Small intestine (tissue), 7 donors: Measurements from ENCODE around the gene STAP2. TPM values are rescaled to one million over a fixed set of nuclear protein-coding genes. Genes with fewer than 3 reads are reported as not detected.

Experiments
- DNase-seq, 2 donors: peaks; one replicate each; pipeline versions ENCODE4 v3.0.0 to v3.0.0-alpha.2; 2013
- FAIRE-seq: peaks from 2 replicates; lab custom pipeline; 2012; peaks lifted over from hg19 to GRCh38; lab: Jason Lieb, UNC
- H3K27ac ChIP-seq, 3 donors: one replicate each; pipeline ENCODE4 v1.5.1; 2013; ENCODE audit warnings: low read length in 2 of 3, mild to moderate bottlenecking in 2 of 3, control low read depth in 1 of 3, inconsistent platforms in 1 of 3, low read depth in 1 of 3, moderate library complexity in 1 of 3
- H3K27me3 ChIP-seq, 3 donors: one replicate each; pipeline ENCODE4 v1.6.1; 2013; ENCODE audit warnings: low read length in 3 of 3, inconsistent platforms in 1 of 3; ENCODE audit not compliant: control insufficient read depth in 3 of 3, insufficient read depth in 3 of 3
- H3K36me3 ChIP-seq, 3 donors: one replicate each; pipeline ENCODE4 v1.6.1; 2013; ENCODE audit warnings: low read length in 3 of 3, inconsistent platforms in 1 of 3, low read depth in 1 of 3, mild to moderate bottlenecking in 1 of 3, moderate library complexity in 1 of 3; ENCODE audit not compliant: control insufficient read depth in 3 of 3, insufficient read depth in 2 of 3
- H3K4me1 ChIP-seq, 3 donors: one replicate each; pipeline ENCODE4 v1.6.1; 2013; ENCODE audit warnings: low read length in 2 of 3, inconsistent platforms in 1 of 3, low read depth in 1 of 3, mild to moderate bottlenecking in 1 of 3, moderate library complexity in 1 of 3; ENCODE audit not compliant: control insufficient read depth in 3 of 3, insufficient read depth in 2 of 3
- H3K4me3 ChIP-seq, 3 donors: one replicate each; pipeline ENCODE4 v1.5.1; 2013; ENCODE audit warnings: low read length in 3 of 3, control low read depth in 1 of 3, inconsistent platforms in 1 of 3, low read depth in 1 of 3, mild to moderate bottlenecking in 1 of 3, moderate library complexity in 1 of 3
- H3K9me3 ChIP-seq, 2 donors: one replicate each; pipeline ENCODE4 v1.6.1; 2013; ENCODE audit warnings: low read depth in 1 of 2, low read length in 1 of 2; ENCODE audit not compliant: control insufficient read depth in 2 of 2, insufficient read depth in 1 of 2
- WGBS, 3 donors: extraction: QIAGEN DNeasy Blood & Tissue Kit; methylation state at CpG; one replicate each; pipeline ENCODE4 v1.1.7; 2013; 5-methylcytosine and 5-hydroxymethylcytosine counted together
- polyA plus RNA-seq, 4 donors: library from polyadenylated mRNA; stranded (reverse) in 3 of 4; unstranded in 1 of 4; fragments of 200-250 nt in 3 of 4; fragments of 120-200 nt in 1 of 4; gene quantifications; one replicate each; pipeline versions ENCODE4 v1.2.1 to v1.2.3, GENCODE V29; 2013
- donor health status: healthy with polysubstance abuse.
- donor health status: control.
- donor health status: control.
- donor health status: Bipolar disorder and iron deficiency.
- donor health status: healthy.

Gene STAP2
- polyA plus RNA-seq, 4 donors: 75.5 to 261 (median 140) TPM

- FAIRE-seq (no peak), DNase-seq (peak in 1 of 2 donors; percentile 72)
- H3K4me3 ChIP-seq: no peak overlapping the region
- no peaks in the 10 kb centered on the region for H3K27me3 ChIP-seq
- no peaks in the 10 kb centered on the region for H3K9me3 ChIP-seq
- H3K36me3 ChIP-seq: peaks cover 0 to 78% (median 0%) of the 10 kb centered on the region in 3 donors
- peaks cover 5 to 77% (median 20%) of the 10 kb centered on the region in 3 donors for H3K4me1 ChIP-seq
- WGBS, 3 donors: 65 to 84% (median 74%) methylated on average over 23 of the region's 23 CpGs
- peak overlapping the region; percentile 6 to 87 (median 68) for H3K27ac ChIP-seq
Observed at GRCh38 chr19:4376991-4377781, 38.6 kb upstream of the STAP2 start.

GRCh38 chr19:4376671-4376990 is 38.0 kb upstream of the STAP2 start:
- 75 to 92% (median 88%) methylated on average over 10 of the region's 10 CpGs for WGBS, 3 donors
- H3K27ac ChIP-seq: peak overlapping the region; percentile 18 to 87 (median 87)
- H3K4me1 ChIP-seq: peaks cover 5 to 82% (median 20%) of the 10 kb centered on the region in 3 donors

GRCh38 chr19:4376028-4376670 is 37.5 kb upstream of the STAP2 start:
- FAIRE-seq: no peak
- H3K9me3 ChIP-seq: no peaks in the 10 kb centered on the region
- no peaks in the 10 kb centered on the region for H3K27me3 ChIP-seq
- peaks cover 5 to 84% (median 20%) of the 10 kb centered on the region in 3 donors for H3K4me1 ChIP-seq
- no peak for DNase-seq
- H3K36me3 ChIP-seq: peaks cover 0 to 83% (median 0%) of the 10 kb centered on the region in 3 donors
- H3K4me3 ChIP-seq: no peak overlapping the region
- H3K27ac ChIP-seq: peak overlapping the region; percentile 77 to 87 (median 87)
- 64 to 80% (median 68%) methylated on average over 16 of the region's 16 CpGs for WGBS, 3 donors

More at GRCh38 chr19:4376671-4376990, 38.0 kb upstream of the STAP2 start:
- Histone ChIP-seq H3K27me3 (no peaks in the 10 kb centered on the region), H3K9me3 (no peaks in the 10 kb centered on the region), H3K36me3 (peaks cover 0 to 80% (median 0%) of the 10 kb centered on the region in 3 donors), H3K4me3 (no peak overlapping the region)
- DNase-seq (no peak), FAIRE-seq (no peak)

- no peaks in the 10 kb centered on the region for H3K27me3 ChIP-seq
- H3K4me1 ChIP-seq: peaks cover 8 to 91% (median 20%) of the 10 kb centered on the region in 3 donors
- DNase-seq: peak; percentile 86 to 94
- no peaks in the 10 kb centered on the region for H3K9me3 ChIP-seq
- H3K4me3 ChIP-seq: no peak overlapping the region
- no peak for FAIRE-seq
- WGBS, 3 donors: 18 to 37% (median 33%) methylated on average over 14 to 16 of the region's 16 CpGs
- H3K36me3 ChIP-seq: peaks cover 0 to 85% (median 0%) of the 10 kb centered on the region in 3 donors
- peak overlapping the region; percentile 77 to 87 (median 87) for H3K27ac ChIP-seq
Observed at GRCh38 chr19:4375164-4376027, 36.8 kb upstream of the STAP2 start.

- 33 to 47% (median 47%) methylated on average over 27 of the region's 27 CpGs for WGBS, 3 donors
- no peaks in the 10 kb centered on the region for H3K9me3 ChIP-seq
- peak overlapping the region; percentile 77 to 87 (median 87) for H3K27ac ChIP-seq
- no peaks in the 10 kb centered on the region for H3K27me3 ChIP-seq
- peak; percentile 82 to 90 for DNase-seq
- H3K4me3 ChIP-seq: no peak overlapping the region
- H3K36me3 ChIP-seq: peaks cover 0 to 80% (median 0%) of the 10 kb centered on the region in 3 donors
- no peak for FAIRE-seq
- peaks cover 10 to 92% (median 22%) of the 10 kb centered on the region in 3 donors for H3K4me1 ChIP-seq
Observed at GRCh38 chr19:4374498-4375163, 36.0 kb upstream of the STAP2 start.

- H3K4me1 ChIP-seq: peaks cover 10 to 95% (median 22%) of the 10 kb centered on the region in 3 donors
- peaks cover 0 to 77% (median 0%) of the 10 kb centered on the region in 3 donors for H3K36me3 ChIP-seq
- peak overlapping the region; percentile 59 to 87 (median 77) for H3K27ac ChIP-seq
- DNase-seq (no peak), FAIRE-seq (no peak)
- 64 to 89% (median 79%) methylated on average over 25 of the region's 25 CpGs for WGBS, 3 donors
- H3K4me3 ChIP-seq: no peak overlapping the region
- no peaks in the 10 kb centered on the region for H3K27me3 ChIP-seq
- H3K9me3 ChIP-seq: no peaks in the 10 kb centered on the region
Observed at GRCh38 chr19:4373601-4374497, 35.2 kb upstream of the STAP2 start.

- no peak overlapping the region for H3K4me3 ChIP-seq
- no peak for FAIRE-seq
- no peak for DNase-seq
- H3K36me3 ChIP-seq: peaks cover 0 to 76% (median 0%) of the 10 kb centered on the region in 3 donors
- no peaks in the 10 kb centered on the region for H3K27me3 ChIP-seq
- WGBS, 3 donors: 92 to 94% (median 93%) methylated on average over 8 of the region's 8 CpGs
- peaks cover 10 to 95% (median 22%) of the 10 kb centered on the region in 3 donors for H3K4me1 ChIP-seq
- H3K9me3 ChIP-seq: no peaks in the 10 kb centered on the region
- peak overlapping the region in 2 of 3 donors; percentile 77 to 87 for H3K27ac ChIP-seq
Observed at GRCh38 chr19:4373013-4373367, 34.4 kb upstream of the STAP2 start.
